ENCODE measurements around the gene KRTAP20-2. TPM values are rescaled to one million over a fixed set of nuclear protein-coding genes. Genes with fewer than 3 reads are reported as not detected.

The KRTAP20-2 gene
- total RNA-seq, 1 donor from 2014 or later, result not detected

GRCh38 chr21:30620522-30620921, 14.5 kb upstream of the KRTAP20-2 start, which contains the start of gene KRTAP20-4:
TSS of gene KRTAP20-4 (plus strand) at chr21:30620627.
- Mint-ChIP-seq H3K4me3 (ENCODE audit: unreplicated experiment) (no peak within 1 kb of the TSS), H3K36me3 (ENCODE audit: low read depth, unreplicated experiment) (no peaks in the 10 kb centered on the region), H3K27me3 (ENCODE audit: low read depth, unreplicated experiment) (no peaks in the 10 kb centered on the region), H3K4me1 (ENCODE audit: low read depth, unreplicated experiment) (no peaks in the 10 kb centered on the region), H3K27ac (ENCODE audit: unreplicated experiment) (no peak within 1 kb of the TSS), H3K9me3 (ENCODE audit: unreplicated experiment) (peaks cover 4% of the 10 kb centered on the region)
- Histone ChIP-seq H3K4me3 (ENCODE audit: insufficient read depth, low read depth, low read length) (no peak within 1 kb of the TSS), H3K9ac (ENCODE audit: low read length) (no peak within 1 kb of the TSS), H3K27me3 (ENCODE audit: insufficient read depth, low read length) (no peaks in the 10 kb centered on the region), H3K79me2 (ENCODE audit: insufficient read depth, low read length) (no peaks in the 10 kb centered on the region), H3K4me1 (ENCODE audit: insufficient read depth, low read length) (no peaks in the 10 kb centered on the region), H3K4me2 (ENCODE audit: low read length) (no peak within 1 kb of the TSS), H4K20me1 (ENCODE audit: insufficient read depth, low read length) (no peaks in the 10 kb centered on the region), H3K9me3 (ENCODE audit: insufficient read depth, low read depth, low read length) (peaks cover 2% of the 10 kb centered on the region), H2AFZ (ENCODE audit: low read depth, low read length) (no peak within 1 kb of the TSS), H3K36me3 (ENCODE audit: insufficient read depth, low read length) (no peaks in the 10 kb centered on the region), H3K27ac (ENCODE audit: low read depth, low read length) (no peak within 1 kb of the TSS)
- TF ChIP-seq CTCF (IDR thresholded peaks at IDR 0.05; ENCODE audit: insufficient read depth, low read depth, low read length), result no peak
- TF ChIP-seq EZH2 (IDR thresholded peaks at IDR 0.05; ENCODE audit: insufficient read depth, low read length), result no peak
- FAIRE-seq, result no peak
- DNase-seq (ENCODE audit: low read depth), result no peak

DNA sequence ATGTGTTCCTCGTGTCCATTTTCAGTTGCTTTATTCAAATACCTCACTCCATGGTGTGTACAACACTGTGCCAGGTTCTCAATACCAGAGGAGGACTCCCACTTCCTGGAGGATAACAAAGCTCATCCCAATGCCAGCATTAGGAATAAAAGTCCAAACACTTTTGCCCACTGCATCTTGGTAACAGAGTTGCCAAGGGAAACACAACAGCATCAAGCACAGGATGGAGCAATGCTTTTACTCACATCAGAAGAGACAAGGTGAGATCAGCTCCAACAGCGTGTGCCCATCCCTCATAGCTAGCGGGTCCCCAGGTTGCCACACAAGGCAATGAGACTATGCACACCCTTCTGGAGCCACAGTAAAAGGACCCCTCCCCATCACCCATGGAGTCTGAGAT, 11.6 kb upstream of the KRTAP20-2 start:
- no peaks in the 10 kb centered on the region for H3K27me3 Mint-ChIP-seq (ENCODE audit: low read depth, unreplicated experiment)

More for the DNA sequence above, 11.6 kb upstream of the KRTAP20-2 start:
- peaks cover 4% of the 10 kb centered on the region for H3K9me3 Mint-ChIP-seq (ENCODE audit: unreplicated experiment)
- no peaks in the 10 kb centered on the region for H3K36me3 Mint-ChIP-seq (ENCODE audit: low read depth, unreplicated experiment)
- Histone ChIP-seq H3K4me2 (ENCODE audit: low read length) (no peak overlapping the region), H3K9me3 (ENCODE audit: insufficient read depth, low read depth, low read length) (peaks cover 2% of the 10 kb centered on the region), H4K20me1 (ENCODE audit: insufficient read depth, low read length) (no peaks in the 10 kb centered on the region), H2AFZ (ENCODE audit: low read depth, low read length) (no peak overlapping the region), H3K4me3 (ENCODE audit: insufficient read depth, low read depth, low read length) (no peak overlapping the region), H3K27me3 (ENCODE audit: insufficient read depth, low read length) (no peaks in the 10 kb centered on the region), H3K79me2 (ENCODE audit: insufficient read depth, low read length) (no peaks in the 10 kb centered on the region), H3K27ac (ENCODE audit: low read depth, low read length) (no peak overlapping the region), H3K4me1 (ENCODE audit: insufficient read depth, low read length) (no peaks in the 10 kb centered on the region), H3K9ac (ENCODE audit: low read length) (no peak overlapping the region), H3K36me3 (ENCODE audit: insufficient read depth, low read length) (no peaks in the 10 kb centered on the region)
- FAIRE-seq, result no peak
- H3K27ac Mint-ChIP-seq (ENCODE audit: unreplicated experiment), result no peak overlapping the region
- H3K4me3 Mint-ChIP-seq (ENCODE audit: unreplicated experiment), result no peak overlapping the region
- no peak for DNase-seq (ENCODE audit: low read depth)
- TF ChIP-seq EZH2 (IDR thresholded peaks at IDR 0.05; ENCODE audit: insufficient read depth, low read length), result no peak
- no peak for TF ChIP-seq CTCF (IDR thresholded peaks at IDR 0.05; ENCODE audit: insufficient read depth, low read depth, low read length)
- no peaks in the 10 kb centered on the region for H3K4me1 Mint-ChIP-seq (ENCODE audit: low read depth, unreplicated experiment)

All from astrocyte (in vitro differentiated cells and primary cell).